ENCODE data around the gene SLC38A10. TPM values are rescaled to one million over a fixed set of nuclear protein-coding genes. Genes with fewer than 3 reads are reported as not detected.

SLC38A10 gene
- total RNA-seq, 1 donor from 2014 or later: 135 TPM

- peak; percentile 32 for DNase-seq (ENCODE audit: low spot score)
Observed at GRCh38 chr17:81241648-81242420, 53.3 kb downstream of the SLC38A10 start.

GRCh38 chr17:81241203-81241602, 53.9 kb downstream of the SLC38A10 start:
- DNase-seq (ENCODE audit: low spot score): no peak

- DNase-seq (ENCODE audit: low spot score): no peak
Observed at GRCh38 chr17:81240761-81241160, 54.3 kb downstream of the SLC38A10 start.

GRCh38 chr17:81239714-81240555, 55.2 kb downstream of the SLC38A10 start:
- DNase-seq (ENCODE audit: low spot score): no peak

GRCh38 chr17:81238815-81239713, 56.0 kb downstream of the SLC38A10 start, which contains the start of the genes NDUFAF8 and TEPSIN:
Gene NDUFAF8 (plus strand): TSS chr17:81239318. CDS start chr17:81239364, 46 bp downstream.
Gene TEPSIN (minus strand): TSS chr17:81239055. CDS start chr17:81239033, 22 bp downstream.
- DNase-seq (ENCODE audit: low spot score): peak; percentile 99

- no peak for DNase-seq (ENCODE audit: low spot score)
Observed at GRCh38 chr17:81238490-81238814, 56.7 kb downstream of the SLC38A10 start.

- DNase-seq (ENCODE audit: low spot score): no peak
Observed at GRCh38 chr17:81237591-81238489, 57.3 kb downstream of the SLC38A10 start.

GRCh38 chr17:81236784-81237183, 58.3 kb downstream of the SLC38A10 start:
- DNase-seq (ENCODE audit: low spot score): no peak

GRCh38 chr17:81235822-81236740, 59.0 kb downstream of the SLC38A10 start:
- DNase-seq (ENCODE audit: low spot score): no peak

- no peak for DNase-seq (ENCODE audit: low spot score)
Observed at GRCh38 chr17:81234940-81235821, 59.9 kb downstream of the SLC38A10 start.

- no peak for DNase-seq (ENCODE audit: low spot score)
Observed at GRCh38 chr17:81234506-81234855, 60.6 kb downstream of the SLC38A10 start.

GRCh38 chr17:81233811-81234505, 61.1 kb downstream of the SLC38A10 start:
- DNase-seq (ENCODE audit: low spot score): no peak

- no peak for DNase-seq (ENCODE audit: low spot score)
Observed at GRCh38 chr17:81233316-81233715, 61.8 kb downstream of the SLC38A10 start.

- no peak for DNase-seq (ENCODE audit: low spot score)
Observed at GRCh38 chr17:81232616-81233241, 62.4 kb downstream of the SLC38A10 start.

GRCh38 chr17:81231766-81232581, 63.1 kb downstream of the SLC38A10 start:
- no peak for DNase-seq (ENCODE audit: low spot score)

- no peak for DNase-seq (ENCODE audit: low spot score)
Observed at GRCh38 chr17:81231121-81231645, 63.9 kb downstream of the SLC38A10 start.
